Measurements from ENCODE around the gene RAB17.

GRCh38 chr2:237527766-237528165, 62.8 kb downstream of the RAB17 start:
- TF ChIP-seq CTCF (IDR thresholded peaks at IDR 0.05) (no peak), POLR2A (IDR thresholded peaks at IDR 0.05) (no peak)

Measured in right lobe of liver (tissue), 4 donors.